Keratinocyte (primary cell): ENCODE data around the gene ZC2HC1B. TPM values are rescaled to one million over a fixed set of nuclear protein-coding genes. Genes with fewer than 3 reads are reported as not detected.

ENCODE experiments used
- DNase-seq: peaks from one replicate; pipeline ENCODE4 v3.0.0-alpha.2; 2011; ENCODE audit warnings: low read depth, missing footprints, low spot score
- FAIRE-seq: peaks from 2 replicates; lab custom pipeline; 2011; peaks lifted over from hg19 to GRCh38; lab: Jason Lieb, UNC
- H2AFZ ChIP-seq: 2 replicates; pipeline ENCODE4 v1.6.0; 2012; ENCODE audit warnings: low read length, control low read depth, inconsistent platforms; ENCODE audit not compliant: control insufficient read depth
- H3K27ac ChIP-seq: 2 replicates; pipeline ENCODE4 v1.5.1; 2011; ENCODE audit warnings: low read length; ENCODE audit not compliant: control insufficient read depth, insufficient read depth
- H3K27me3 ChIP-seq: 3 replicates; pipeline ENCODE4 v1.6.0; 2011; ENCODE audit warnings: low read length; ENCODE audit not compliant: control insufficient read depth, insufficient read depth; ENCODE audit errors: extremely low read depth
- H3K36me3 ChIP-seq, 2 experiments: 2 replicates in 1 of 2; 3 replicates in 1 of 2; pipeline ENCODE4 v1.5.1; 2011; ENCODE audit warnings: low read length in 2 of 2, mild to moderate bottlenecking in 1 of 2; ENCODE audit not compliant: control insufficient read depth in 2 of 2, insufficient read depth in 2 of 2; ENCODE audit errors: extremely low read depth in 1 of 2
- H3K4me1 ChIP-seq: 3 replicates; pipeline ENCODE4 v1.5.1; 2011; ENCODE audit warnings: low read length; ENCODE audit not compliant: control insufficient read depth, insufficient read depth; ENCODE audit errors: extremely low read depth
- H3K4me2 ChIP-seq: 3 replicates; pipeline ENCODE4 v1.6.0; 2011; ENCODE audit warnings: low read depth, low read length; ENCODE audit not compliant: control insufficient read depth, insufficient read depth; ENCODE audit errors: extremely low read depth
- H3K4me3 ChIP-seq, 3 experiments: fragments of 200-600 bp in 1 of 3; sonication (generic) in 1 of 3; 2 replicates in 2 of 3; 3 replicates in 1 of 3; pipeline ENCODE4 v1.5.1; 2011 to 2016; ENCODE audit warnings: low read length in 3 of 3, mild to moderate bottlenecking in 3 of 3, control low read depth in 2 of 3, inconsistent platforms in 1 of 3, low read depth in 1 of 3, mixed read lengths in 1 of 3, mixed run types in 1 of 3, moderate library complexity in 1 of 3; ENCODE audit not compliant: control insufficient read depth in 2 of 3, insufficient read depth in 2 of 3; ENCODE audit errors: extremely low read depth in 1 of 3
- H3K79me2 ChIP-seq: 2 replicates; pipeline ENCODE4 v1.6.0; 2012; ENCODE audit warnings: low read length; ENCODE audit not compliant: control insufficient read depth, insufficient read depth
- H3K9ac ChIP-seq: 3 replicates; pipeline ENCODE4 v1.6.0; 2011; ENCODE audit warnings: low read length; ENCODE audit not compliant: control insufficient read depth, insufficient read depth; ENCODE audit errors: extremely low read depth
- H3K9me1 ChIP-seq: 3 replicates; pipeline ENCODE4 v1.6.0; 2011; ENCODE audit warnings: low read length; ENCODE audit not compliant: control insufficient read depth, insufficient read depth; ENCODE audit errors: extremely low read depth
- H3K9me3 ChIP-seq: 2 replicates; pipeline ENCODE4 v1.5.1; 2012; ENCODE audit warnings: low read depth, low read length; ENCODE audit not compliant: control insufficient read depth
- H4K20me1 ChIP-seq: 3 replicates; pipeline ENCODE4 v1.6.0; 2011; ENCODE audit warnings: low read length; ENCODE audit not compliant: control insufficient read depth, insufficient read depth; ENCODE audit errors: extremely low read depth
- CTCF ChIP-seq, 3 experiments: IDR thresholded peaks in 1 of 3; conservative IDR thresholded peaks in 1 of 3; optimal IDR thresholded peaks in 1 of 3; 2 replicates in 2 of 3; 3 replicates in 1 of 3; pipeline versions ENCODE3 to v1.5.1; 2011; ENCODE audit warnings: low read length in 3 of 3, mild to moderate bottlenecking in 3 of 3, moderate library complexity in 2 of 3, control low read depth in 1 of 3, inconsistent platforms in 1 of 3; ENCODE audit not compliant: insufficient read depth in 2 of 3; ENCODE audit errors: extremely low read depth in 1 of 3
- EZH2 ChIP-seq: IDR thresholded peaks from one replicate; pipeline ENCODE4 v1.6.1; 2012; ENCODE audit warnings: inconsistent platforms, mild to moderate bottlenecking, low read length, moderate library complexity
- dilution Hi-C: fragments of 300-500 bp; cut with MboI; formaldehyde crosslinking; loops from one replicate; pipeline ENCODE4 v1.7.0; 2020; ENCODE audit warnings: low sequenced_read_pairs; ENCODE audit not compliant: extremely low pct_ligation_motif_present
- polyA plus RNA-seq, 5 experiments: library from polyadenylated mRNA; depleted of rRNA in 3 of 5; stranded (reverse) in 3 of 5; stranded (forward) in 1 of 5; unstranded in 1 of 5; fragments of >200 nt; gene quantifications; 1 replicate in 1 of 5; 2 replicates in 3 of 5; 3 replicates in 1 of 5; pipeline versions ENCODE4 v1.2.1 to v1.2.3, GENCODE V29; 2011 to 2012; ENCODE audit warnings: missing spikeins in 2 of 5, low read depth in 1 of 5, low replicate concordance in 1 of 5

Gene ZC2HC1B
- polyA plus RNA-seq, 1 donor (not counting 4 experiments of a cell fraction or from before 2014, with no cell fraction given): not detected

GRCh38 chr6:143900358-143900757 is 36.1 kb downstream of the ZC2HC1B start:
- no peaks in the 10 kb centered on the region for H3K9me1 ChIP-seq
- H3K27ac ChIP-seq: no peak overlapping the region
- H3K9ac ChIP-seq: no peak overlapping the region
- H3K9me3 ChIP-seq: no peaks in the 10 kb centered on the region
- H3K4me1 ChIP-seq: no peaks in the 10 kb centered on the region
- H3K4me2 ChIP-seq: no peak overlapping the region
- DNase-seq (no peak), FAIRE-seq (no peak)
- no peaks in the 10 kb centered on the region for H3K36me3 ChIP-seq
- dilution Hi-C loops: no loop called here
- H4K20me1 ChIP-seq: no peaks in the 10 kb centered on the region
- no peak overlapping the region for H2AFZ ChIP-seq
- no peaks in the 10 kb centered on the region for H3K79me2 ChIP-seq
- TF ChIP-seq CTCF (optimal IDR thresholded peaks at IDR 0.05 in 1 of 3, IDR thresholded peaks at IDR 0.05 in 1 of 3, conservative IDR thresholded peaks at IDR 0.05 in 1 of 3; ENCODE audit: extremely low read depth in 1 of 3, insufficient read depth in 2 of 3, low read length in 3 of 3) (no peak), EZH2 (no peak)
- no peak overlapping the region for H3K4me3 ChIP-seq
- no peaks in the 10 kb centered on the region for H3K27me3 ChIP-seq

- no peaks in the 10 kb centered on the region for H3K4me1 ChIP-seq
- TF ChIP-seq CTCF (optimal IDR thresholded peaks at IDR 0.05 in 1 of 3, IDR thresholded peaks at IDR 0.05 in 1 of 3, conservative IDR thresholded peaks at IDR 0.05 in 1 of 3; ENCODE audit: extremely low read depth in 1 of 3, insufficient read depth in 2 of 3, low read length in 3 of 3): no peak
- no peak for TF ChIP-seq EZH2
- H3K9me1 ChIP-seq: no peaks in the 10 kb centered on the region
- DNase-seq (no peak), FAIRE-seq (no peak)
- H3K9ac ChIP-seq: no peak overlapping the region
- no peak overlapping the region for H2AFZ ChIP-seq
- no peak overlapping the region for H3K4me3 ChIP-seq
- H4K20me1 ChIP-seq: no peaks in the 10 kb centered on the region
- no peaks in the 10 kb centered on the region for H3K36me3 ChIP-seq
- no peaks in the 10 kb centered on the region for H3K79me2 ChIP-seq
- no peaks in the 10 kb centered on the region for H3K27me3 ChIP-seq
- no peak overlapping the region for H3K4me2 ChIP-seq
- dilution Hi-C loops: no loop called here
- H3K27ac ChIP-seq: no peak overlapping the region
- H3K9me3 ChIP-seq: no peaks in the 10 kb centered on the region
Measured at GRCh38 chr6:143901885-143902750, 37.8 kb downstream of the ZC2HC1B start.
